GM12864 (cell line): ENCODE data around the gene CER1.

Source experiments
- DNase-seq: peaks from one replicate; pipeline ENCODE4 v3.0.0-alpha.2; 2011; ENCODE audit warnings: low read depth
- H3K4me3 ChIP-seq: 2 replicates; pipeline ENCODE4 v1.5.1; 2011; ENCODE audit warnings: mild to moderate bottlenecking, low read depth, low read length, control low read depth
- TF ChIP-seq, protein P1 (sequence below): IDR thresholded peaks from 2 replicates; pipeline ENCODE4 v1.5.1; 2011; ENCODE audit warnings: low read depth, mild to moderate bottlenecking, moderate library complexity, low read length, control low read depth, inconsistent platforms; ENCODE audit errors: missing control alignments

CER1 gene

DNA sequence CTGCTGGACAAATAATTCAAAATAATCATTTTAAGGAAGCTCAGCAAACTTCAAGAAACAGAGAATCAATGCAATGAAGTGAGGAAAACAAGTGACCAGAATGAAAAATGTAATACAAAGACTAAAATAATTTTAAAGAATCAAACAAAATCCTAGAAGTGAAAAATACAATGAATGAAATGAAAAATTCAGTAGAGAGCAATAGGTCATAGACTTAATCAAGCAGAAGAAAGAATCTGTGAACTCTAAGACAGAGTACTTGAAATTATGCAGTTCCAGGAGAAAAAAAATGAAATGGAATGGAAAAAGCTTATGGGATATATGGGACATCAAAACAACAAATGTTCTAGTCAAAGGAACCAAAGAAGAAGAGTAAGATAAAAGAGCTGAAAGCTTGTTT, 17.5 kb downstream of the CER1 start:
- no peak for DNase-seq
- no peak overlapping the region for H3K4me3 ChIP-seq
- TF ChIP-seq, protein P1, sequence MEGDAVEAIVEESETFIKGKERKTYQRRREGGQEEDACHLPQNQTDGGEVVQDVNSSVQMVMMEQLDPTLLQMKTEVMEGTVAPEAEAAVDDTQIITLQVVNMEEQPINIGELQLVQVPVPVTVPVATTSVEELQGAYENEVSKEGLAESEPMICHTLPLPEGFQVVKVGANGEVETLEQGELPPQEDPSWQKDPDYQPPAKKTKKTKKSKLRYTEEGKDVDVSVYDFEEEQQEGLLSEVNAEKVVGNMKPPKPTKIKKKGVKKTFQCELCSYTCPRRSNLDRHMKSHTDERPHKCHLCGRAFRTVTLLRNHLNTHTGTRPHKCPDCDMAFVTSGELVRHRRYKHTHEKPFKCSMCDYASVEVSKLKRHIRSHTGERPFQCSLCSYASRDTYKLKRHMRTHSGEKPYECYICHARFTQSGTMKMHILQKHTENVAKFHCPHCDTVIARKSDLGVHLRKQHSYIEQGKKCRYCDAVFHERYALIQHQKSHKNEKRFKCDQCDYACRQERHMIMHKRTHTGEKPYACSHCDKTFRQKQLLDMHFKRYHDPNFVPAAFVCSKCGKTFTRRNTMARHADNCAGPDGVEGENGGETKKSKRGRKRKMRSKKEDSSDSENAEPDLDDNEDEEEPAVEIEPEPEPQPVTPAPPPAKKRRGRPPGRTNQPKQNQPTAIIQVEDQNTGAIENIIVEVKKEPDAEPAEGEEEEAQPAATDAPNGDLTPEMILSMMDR: no peak

DNA sequence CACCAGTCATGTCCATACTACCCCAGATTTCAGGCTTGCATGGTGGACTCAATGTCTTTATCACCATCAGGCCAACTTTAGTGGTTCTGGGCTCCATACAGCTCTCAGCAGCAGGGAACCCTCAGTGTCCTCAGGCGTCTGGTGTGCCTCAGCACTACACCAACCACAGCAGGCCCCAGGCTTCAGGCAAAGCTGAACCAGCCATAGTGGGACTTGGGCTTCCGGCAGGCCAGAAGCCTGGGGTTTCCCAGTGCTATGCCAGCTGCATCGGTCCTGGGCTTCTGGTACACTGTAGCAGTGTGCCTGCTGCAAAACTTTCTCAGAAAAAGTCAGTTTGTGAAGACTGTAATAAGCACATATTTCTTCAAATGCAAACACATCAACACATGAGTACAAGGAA, 18.3 kb downstream of the CER1 start:
- no peak overlapping the region for H3K4me3 ChIP-seq
- DNase-seq: no peak
- TF ChIP-seq, protein P1: no peak

DNA sequence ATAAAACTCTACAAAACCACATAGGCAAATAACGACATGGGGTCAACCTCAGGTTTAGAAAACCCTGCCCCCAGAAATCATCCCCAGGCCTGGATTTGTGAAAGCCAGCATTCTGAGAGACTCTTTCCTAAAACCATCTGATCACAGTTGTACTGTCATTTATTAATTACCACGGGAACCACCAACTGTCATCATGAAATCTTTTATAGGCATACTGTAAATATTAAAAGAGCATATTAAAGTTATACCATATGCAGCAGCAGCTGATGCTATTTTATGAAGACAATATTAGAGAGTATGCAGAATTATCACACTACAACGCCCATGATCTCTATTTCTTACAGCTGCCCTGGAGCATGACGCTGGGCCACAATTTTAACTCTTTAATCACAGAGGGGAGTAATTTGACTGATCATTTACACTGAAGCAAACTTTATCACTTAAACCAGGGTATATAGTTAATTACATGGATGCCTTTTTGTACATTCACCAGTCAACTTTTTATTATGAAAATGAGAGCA, 20.3 kb downstream of the CER1 start:
- no peak overlapping the region for H3K4me3 ChIP-seq
- TF ChIP-seq, protein P1: no peak
- DNase-seq: no peak

DNA sequence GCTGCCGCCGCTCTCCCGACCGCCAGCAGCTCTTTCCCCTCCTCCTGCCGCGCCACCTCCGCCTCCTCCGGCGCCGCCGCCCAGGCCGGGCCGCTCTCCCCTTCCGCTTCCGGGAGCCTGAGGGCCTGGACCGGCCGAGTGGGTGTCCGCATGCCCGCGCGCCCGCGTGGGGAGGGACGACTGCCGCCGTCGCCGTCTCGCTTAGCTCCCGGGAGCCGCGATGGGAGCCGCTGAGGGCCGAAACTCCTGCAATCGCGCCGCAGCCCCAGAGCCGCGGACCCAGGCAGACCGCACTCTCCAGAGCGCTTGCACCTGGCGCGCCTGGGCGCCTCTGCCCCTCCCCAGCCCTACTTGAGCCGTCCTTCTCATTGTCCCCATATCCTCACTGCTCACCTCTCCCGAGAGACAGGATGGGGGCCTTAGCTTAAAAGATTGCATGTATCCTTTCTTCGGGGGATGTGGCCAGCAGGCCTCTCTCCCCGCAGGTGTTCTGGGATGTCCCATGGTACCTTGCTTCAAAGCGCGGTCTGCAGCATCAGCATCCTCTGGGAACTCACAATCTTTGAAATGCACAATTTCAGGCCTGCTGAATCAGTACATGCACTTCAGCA, 29.2 kb downstream of the CER1 start, which contains the start of gene ZDHHC21:
ZDHHC21 (minus strand) TSS at position 182 of the 611 bp plus-strand sequence. CDS start 19,092 bp downstream, outside the sequence.
- TF ChIP-seq, protein P1: no peak
- no peak for DNase-seq

DNA sequence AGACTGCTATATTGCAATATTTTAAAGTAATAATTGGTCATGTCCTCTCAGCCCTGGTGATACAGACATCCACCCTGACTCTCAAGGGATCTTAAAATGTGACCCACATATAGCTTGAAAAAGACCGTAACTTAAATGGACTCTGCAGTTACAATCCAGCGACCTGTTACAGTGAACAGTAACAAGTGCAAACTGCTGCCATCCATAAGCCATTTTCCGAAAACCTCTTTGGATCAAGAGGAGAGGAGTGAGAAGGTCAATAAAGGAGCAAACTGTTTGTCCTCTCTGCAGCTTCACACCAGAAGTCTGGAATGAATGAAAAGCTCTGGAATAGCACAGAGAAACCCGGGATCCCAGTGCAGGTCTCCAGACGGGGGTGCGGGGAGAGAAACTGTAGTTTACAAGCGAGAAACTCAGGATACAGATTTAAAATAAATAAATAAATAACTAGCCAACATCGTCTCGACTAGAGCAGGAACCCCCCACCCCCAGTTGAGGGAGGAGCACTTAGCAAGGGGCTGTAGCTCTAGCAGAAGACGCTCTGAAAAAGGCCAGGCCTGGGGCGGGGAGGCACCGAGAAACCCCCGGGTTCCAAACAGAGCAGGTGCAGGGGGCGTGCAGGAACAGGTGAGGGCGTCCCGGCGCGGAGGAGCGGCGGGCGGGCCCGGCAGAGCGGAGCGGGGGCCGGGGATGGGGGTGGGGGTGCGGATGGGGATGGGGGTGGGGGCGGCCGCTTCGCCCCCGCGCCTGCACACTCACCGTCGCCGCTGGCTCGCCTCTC, 29.9 kb downstream of the CER1 start:
- H3K4me3 ChIP-seq: peak overlapping the region; percentile 59
- DNase-seq: no peak

More for the DNA sequence above, 29.2 kb downstream of the CER1 start, which contains the start of gene ZDHHC21:
- peak within 1 kb of the TSS; percentile 59 for H3K4me3 ChIP-seq

DNA sequence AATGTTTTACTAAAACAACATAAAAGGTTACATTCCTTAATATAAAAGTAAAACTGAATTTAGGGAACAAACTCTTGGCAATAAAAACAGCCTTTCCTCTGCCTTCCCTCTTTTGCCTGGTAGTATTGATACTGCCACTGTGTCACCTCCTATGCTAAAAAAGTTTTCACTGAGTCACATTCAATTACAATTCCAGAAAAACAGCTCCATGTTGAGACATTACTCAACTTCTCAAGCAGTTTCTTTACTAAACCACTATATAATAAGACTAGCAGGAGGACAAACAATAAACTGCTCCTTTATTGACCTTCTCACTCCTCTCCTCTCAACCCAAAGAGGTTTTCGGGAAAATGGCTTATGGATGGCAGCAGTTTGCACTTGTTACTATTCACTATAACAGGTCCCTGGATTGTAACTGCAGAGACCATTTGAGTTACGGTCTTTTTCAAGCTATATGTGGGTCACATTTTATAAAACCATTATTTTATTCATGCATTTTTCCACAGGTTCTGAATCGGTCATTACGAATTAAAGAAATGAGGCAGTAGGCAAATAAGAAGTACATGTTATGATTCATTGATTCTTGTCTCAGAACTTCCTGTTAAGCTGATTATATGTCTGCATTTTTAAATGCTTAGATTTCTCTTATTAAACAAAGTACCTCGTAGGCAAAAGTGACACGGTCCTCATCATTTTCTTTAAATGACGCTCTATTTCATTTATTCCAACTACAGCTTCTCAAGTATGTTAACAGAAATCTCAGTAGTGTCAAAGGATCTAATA, 31.4 kb downstream of the CER1 start:
- H3K4me3 ChIP-seq: peak overlapping the region; percentile 33; the same call in 1 of the 2 replicates
- TF ChIP-seq, protein P1: no peak
- no peak for DNase-seq

More for the DNA sequence above, 29.9 kb downstream of the CER1 start:
- TF ChIP-seq, protein P1: no peak
